AG09309 (cell line): Measurements from ENCODE around the gene CHRD.

ENCODE experiments used
- DNase-seq: peaks from one replicate; pipeline ENCODE4 v3.0.0-alpha.2; 2010; ENCODE audit warnings: low read depth
- H3K4me3 ChIP-seq: 2 replicates; pipeline ENCODE4 v1.5.1; 2011; ENCODE audit warnings: mild to moderate bottlenecking, low read depth, low read length, moderate library complexity; ENCODE audit not compliant: control insufficient read depth
- TF ChIP-seq, protein P1 (sequence below): IDR thresholded peaks from 2 replicates; pipeline ENCODE4 v1.5.1; 2011; ENCODE audit warnings: mild to moderate bottlenecking, low read depth, low read length, inconsistent platforms; ENCODE audit not compliant: insufficient read depth, control insufficient read depth; ENCODE audit errors: missing control alignments

The CHRD gene

DNA sequence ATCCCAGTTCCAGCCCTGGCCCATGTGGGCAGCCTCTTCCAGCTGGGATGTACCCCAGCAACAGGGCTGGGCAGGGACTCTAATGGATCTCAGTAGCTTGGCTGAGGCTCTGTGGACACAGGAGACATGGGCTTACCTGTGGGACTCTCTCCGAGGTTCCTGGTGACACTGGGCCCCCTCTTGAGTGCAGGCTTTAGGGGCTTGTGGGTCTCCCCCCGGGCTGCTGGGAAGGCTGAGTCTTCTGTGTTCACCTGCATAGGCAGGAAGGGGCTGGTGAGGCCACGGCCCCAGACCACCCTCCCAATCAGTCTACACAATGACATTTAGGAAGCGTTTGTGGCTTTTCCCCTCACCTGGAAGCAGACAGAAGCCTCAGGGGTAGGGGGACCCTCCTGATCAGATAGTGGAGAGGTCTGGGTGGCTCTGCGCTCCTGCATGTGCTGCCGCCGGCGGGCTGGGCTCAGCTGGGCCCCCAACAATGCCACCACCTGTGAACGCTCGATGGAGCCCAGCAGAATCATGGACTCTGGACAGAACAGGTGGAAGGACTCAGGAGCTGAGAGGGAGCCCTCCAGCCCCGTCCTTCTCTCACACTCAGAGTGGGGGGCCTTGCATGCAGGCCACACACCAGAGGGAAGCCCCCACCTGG, 26.8 kb upstream of the CHRD start:
- no peak overlapping the region for H3K4me3 ChIP-seq
- TF ChIP-seq, protein P1, sequence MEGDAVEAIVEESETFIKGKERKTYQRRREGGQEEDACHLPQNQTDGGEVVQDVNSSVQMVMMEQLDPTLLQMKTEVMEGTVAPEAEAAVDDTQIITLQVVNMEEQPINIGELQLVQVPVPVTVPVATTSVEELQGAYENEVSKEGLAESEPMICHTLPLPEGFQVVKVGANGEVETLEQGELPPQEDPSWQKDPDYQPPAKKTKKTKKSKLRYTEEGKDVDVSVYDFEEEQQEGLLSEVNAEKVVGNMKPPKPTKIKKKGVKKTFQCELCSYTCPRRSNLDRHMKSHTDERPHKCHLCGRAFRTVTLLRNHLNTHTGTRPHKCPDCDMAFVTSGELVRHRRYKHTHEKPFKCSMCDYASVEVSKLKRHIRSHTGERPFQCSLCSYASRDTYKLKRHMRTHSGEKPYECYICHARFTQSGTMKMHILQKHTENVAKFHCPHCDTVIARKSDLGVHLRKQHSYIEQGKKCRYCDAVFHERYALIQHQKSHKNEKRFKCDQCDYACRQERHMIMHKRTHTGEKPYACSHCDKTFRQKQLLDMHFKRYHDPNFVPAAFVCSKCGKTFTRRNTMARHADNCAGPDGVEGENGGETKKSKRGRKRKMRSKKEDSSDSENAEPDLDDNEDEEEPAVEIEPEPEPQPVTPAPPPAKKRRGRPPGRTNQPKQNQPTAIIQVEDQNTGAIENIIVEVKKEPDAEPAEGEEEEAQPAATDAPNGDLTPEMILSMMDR, result no peak
- DNase-seq, result no peak

DNA sequence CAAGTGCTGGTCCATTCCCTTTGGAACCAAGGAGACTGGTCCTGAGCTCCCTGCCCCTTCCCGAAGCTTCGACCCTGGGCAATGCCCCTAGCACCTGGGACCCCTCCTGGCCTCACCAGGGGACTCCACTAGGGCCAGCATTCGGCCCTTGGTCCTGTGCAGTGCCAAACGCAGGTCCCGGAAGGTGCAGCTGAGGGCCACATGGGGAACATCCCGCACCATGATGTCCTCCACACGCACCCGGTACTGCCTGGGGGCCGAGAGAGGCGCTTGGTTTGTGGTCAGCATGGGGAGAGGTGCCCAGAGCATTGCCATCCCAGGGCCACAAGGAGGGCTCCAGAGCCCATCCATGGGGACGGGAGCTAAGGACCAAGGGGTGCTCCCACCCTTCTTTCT, 26.3 kb upstream of the CHRD start:
- H3K4me3 ChIP-seq, result no peak overlapping the region
- TF ChIP-seq, protein P1, result no peak
- DNase-seq, result no peak

DNA sequence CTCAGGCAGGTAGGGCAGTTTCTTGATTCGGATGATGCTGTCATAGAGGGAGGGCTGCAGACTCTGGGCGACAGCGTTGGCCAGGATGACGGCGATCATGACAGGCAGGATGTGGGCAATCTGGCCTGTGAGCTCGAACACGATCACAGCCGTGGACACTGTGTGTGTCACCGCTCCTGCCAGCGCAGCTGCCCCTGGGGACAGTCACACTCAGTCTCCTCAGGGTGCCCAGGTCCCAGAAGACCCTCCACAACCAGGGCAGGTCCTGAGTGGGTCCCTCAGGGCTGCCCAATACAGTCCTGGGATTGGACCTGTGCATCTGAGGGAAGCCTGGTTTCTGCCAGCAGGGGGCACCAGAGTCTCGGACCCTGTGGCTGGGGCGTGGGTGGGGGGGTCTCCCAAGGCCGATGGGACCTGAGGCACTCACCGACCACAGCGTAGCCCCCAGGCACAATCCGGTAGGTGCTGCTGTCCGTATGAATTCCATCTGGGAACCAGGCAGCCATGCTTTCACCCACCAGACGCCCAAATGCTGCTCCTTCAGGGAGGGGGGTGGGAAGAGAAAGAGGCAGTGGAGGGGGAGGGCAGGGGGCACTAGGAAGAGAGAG, 25.6 kb upstream of the CHRD start:
- H3K4me3 ChIP-seq, result no peak overlapping the region
- no peak for DNase-seq
- TF ChIP-seq, protein P1, result peak; percentile 81

DNA sequence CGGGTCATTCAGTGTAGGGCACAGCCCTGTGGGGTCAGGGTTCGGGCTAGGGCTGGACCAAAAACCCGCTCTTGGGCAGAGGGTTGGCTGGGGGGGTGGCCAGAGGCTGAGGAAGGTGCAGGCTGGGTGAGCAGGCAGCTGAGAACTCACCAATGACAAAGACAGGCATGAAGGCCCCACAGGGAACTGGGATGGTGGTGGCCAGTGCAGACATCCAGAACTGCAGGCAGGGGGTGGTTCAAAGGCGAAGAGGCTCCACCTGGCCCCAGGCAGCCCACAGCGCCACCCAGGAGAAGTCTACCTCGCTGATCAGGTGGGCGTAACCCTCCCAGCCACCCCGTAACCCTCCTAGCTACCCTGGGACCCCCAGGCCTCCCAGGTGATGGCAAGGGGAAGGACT, 25.1 kb upstream of the CHRD start:
- DNase-seq, result no peak
- H3K4me3 ChIP-seq, result no peak overlapping the region
- TF ChIP-seq, protein P1, result no peak

DNA sequence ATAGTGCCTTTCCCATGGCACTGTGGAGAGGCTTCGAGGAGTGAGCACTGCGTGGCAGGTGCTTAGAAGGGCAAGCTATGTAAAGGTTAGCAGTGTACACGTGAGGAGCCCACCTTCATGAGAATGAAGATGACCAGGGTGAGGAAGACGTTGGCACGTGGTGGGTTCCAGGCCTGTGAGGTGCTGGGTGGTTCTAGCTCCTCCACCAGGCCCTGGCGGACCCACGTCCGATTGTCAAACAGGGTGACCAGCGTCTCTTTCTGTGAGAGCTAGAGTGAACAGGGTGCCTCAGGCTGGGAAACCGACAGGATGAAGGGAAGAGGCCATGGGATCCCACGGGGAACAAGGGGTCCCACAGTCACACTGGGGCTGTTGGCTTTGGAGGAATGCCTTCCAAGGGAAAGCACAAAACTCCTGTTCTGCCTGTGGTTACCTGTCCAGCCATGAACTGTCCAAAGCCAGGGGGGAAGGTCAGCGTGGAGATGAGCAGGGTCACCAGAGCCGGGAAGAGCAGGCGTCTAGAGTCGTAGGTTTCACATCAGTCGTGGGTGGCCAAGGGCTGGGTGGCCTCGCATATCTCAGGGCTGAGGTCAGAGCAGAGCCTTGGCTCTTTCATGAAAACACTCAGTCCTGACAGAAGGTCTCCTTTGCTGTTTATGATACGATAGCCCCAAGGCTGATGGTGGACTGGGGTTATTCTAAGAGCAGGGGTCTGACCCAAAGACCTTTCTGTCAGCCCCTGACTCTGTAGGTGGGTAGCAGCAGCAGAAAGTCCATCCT, 24.4 kb upstream of the CHRD start:
- no peak overlapping the region for H3K4me3 ChIP-seq
- TF ChIP-seq, protein P1, result no peak
- no peak for DNase-seq

DNA sequence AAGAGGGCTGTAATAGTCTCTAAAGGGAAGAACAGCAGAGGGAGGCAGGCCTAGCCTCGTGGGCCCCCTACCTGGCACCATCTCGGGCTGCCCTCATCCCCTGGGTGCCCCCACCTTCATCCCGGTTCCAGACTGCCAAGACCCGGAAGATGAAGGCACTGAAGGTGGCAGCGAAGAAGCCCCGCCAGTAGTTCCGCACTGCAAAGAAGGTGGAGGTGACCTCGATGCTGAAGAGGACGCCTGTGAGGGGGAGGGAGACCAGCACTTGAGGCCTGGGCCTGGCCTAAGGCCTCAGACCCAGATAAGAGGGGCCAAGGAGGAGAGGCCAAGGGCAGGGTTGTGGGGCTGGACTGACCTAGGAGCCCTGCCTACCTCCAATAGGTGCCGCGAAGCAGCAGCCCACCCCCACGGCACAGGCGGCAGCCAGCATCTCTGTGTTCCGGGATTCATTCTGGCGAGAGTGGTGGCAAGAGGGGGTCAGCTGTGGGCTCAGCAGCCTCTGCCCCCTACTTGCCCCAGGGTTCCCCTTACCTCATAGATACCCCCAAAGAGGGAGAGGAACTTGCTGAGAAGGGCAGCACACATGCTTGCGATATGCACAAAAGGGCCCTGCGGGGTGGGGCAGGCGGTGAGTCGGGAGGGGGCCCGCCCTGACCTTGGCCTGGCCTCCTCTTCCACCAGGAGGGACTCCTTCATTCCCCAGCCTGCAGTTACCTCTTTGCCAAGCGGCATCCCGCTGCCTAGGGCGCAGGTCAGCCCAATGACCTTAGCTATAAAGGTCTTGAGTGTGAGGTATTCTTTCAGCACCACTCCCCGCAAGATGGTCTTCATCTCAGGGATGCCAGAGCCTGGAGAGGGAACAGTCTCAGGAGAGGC, 22.4 kb upstream of the CHRD start:
- H3K4me3 ChIP-seq, result no peak overlapping the region
- no peak for DNase-seq
- TF ChIP-seq, protein P1, result no peak
